OCI-LY7 (cell line): ENCODE results near the gene NKX6-2. TPM values are rescaled to one million over a fixed set of nuclear protein-coding genes. Genes with fewer than 3 reads are reported as not detected.

Experiments used
- BruUV-seq: library from RNA; stranded (reverse); fragments of 400-500 nt; replicated peaks from 2 replicates; lab custom pipeline; 2021; lab: Mats Ljungman, UMichigan
- CTCF ChIA-PET: fragments of 300-600 bp; sonication (Branson Sonifier 250); formaldehyde crosslinking; loops from one replicate; lab custom pipeline; 2022; ENCODE audit warnings: antibody characterized with exemption; ENCODE audit not compliant: unreplicated experiment; lab: Charles Lee
- POLR2A ChIA-PET: fragments of 300-600 bp; sonication (Branson Sonifier 250); formaldehyde crosslinking; loops from one replicate; lab custom pipeline; 2022; ENCODE audit warnings: antibody characterized with exemption; lab: Charles Lee
- DNase-seq: peaks from one replicate; pipeline ENCODE4 v3.0.0-alpha.2; 2015; ENCODE audit warnings: low spot score
- H2AFZ ChIP-seq: fragments of 200-600 bp; sonication (generic), shearing (Covaris generic); 2 replicates; pipeline ENCODE4 v1.6.1; 2014; ENCODE audit warnings: mild to moderate bottlenecking, antibody characterized with exemption, low read length, moderate library complexity
- H3K27ac ChIP-seq: fragments of 200-600 bp; sonication (generic); 2 replicates; pipeline ENCODE4 v1.5.1; 2014; ENCODE audit warnings: mixed run types, low read depth, mild to moderate bottlenecking, moderate library complexity, low read length, inconsistent platforms; ENCODE audit not compliant: poor library complexity, severe bottlenecking
- H3K36me3 ChIP-seq: fragments of 200-600 bp; sonication (generic); 2 replicates; pipeline ENCODE4 v1.6.1; 2014; ENCODE audit warnings: mild to moderate bottlenecking, antibody characterized with exemption, low read length, moderate library complexity, mixed read lengths; ENCODE audit not compliant: insufficient read depth
- H3K4me1 ChIP-seq: fragments of 200-600 bp; sonication (generic); 2 replicates; pipeline ENCODE4 v1.5.1; 2014; ENCODE audit warnings: mild to moderate bottlenecking, low read length; ENCODE audit not compliant: insufficient read depth, poor library complexity, severe bottlenecking
- H3K4me2 ChIP-seq: fragments of 200-600 bp; sonication (generic); 2 replicates; pipeline ENCODE4 v1.6.1; 2014; ENCODE audit warnings: mild to moderate bottlenecking, low read length
- H3K4me3 ChIP-seq: fragments of 200-600 bp; sonication (generic); 2 replicates; pipeline ENCODE4 v1.5.1; 2014; ENCODE audit warnings: mild to moderate bottlenecking, low read depth, low read length; ENCODE audit not compliant: poor library complexity, severe bottlenecking
- H3K79me2 ChIP-seq: fragments of 200-600 bp; sonication (generic); 2 replicates; pipeline ENCODE4 v1.6.1; 2016; ENCODE audit warnings: low read depth, mild to moderate bottlenecking, low read length, moderate library complexity, mixed read lengths; ENCODE audit not compliant: insufficient read depth
- H3K9me2 ChIP-seq: fragments of 200-600 bp; sonication (generic); 2 replicates; pipeline ENCODE4 v1.6.1; 2016; ENCODE audit warnings: mild to moderate bottlenecking, low read length, mixed read lengths; ENCODE audit not compliant: insufficient read depth
- H3K9me3 ChIP-seq: fragments of 200-600 bp; sonication (generic); 2 replicates; pipeline ENCODE4 v1.6.1; 2014; ENCODE audit warnings: mild to moderate bottlenecking, mixed run types, low read length, mixed read lengths
- H4K20me1 ChIP-seq: fragments of 200-600 bp; sonication (generic); 2 replicates; pipeline ENCODE4 v1.6.1; 2014; ENCODE audit warnings: mild to moderate bottlenecking, antibody characterized with exemption, low read length, moderate library complexity, mixed read lengths; ENCODE audit not compliant: insufficient read depth
- EZH2phosphoT487 ChIP-seq: fragments of 200-600 bp; sonication (generic); IDR thresholded peaks from 2 replicates; pipeline ENCODE4 v1.6.1; 2018; ENCODE audit warnings: low read depth, borderline replicate concordance, mild to moderate bottlenecking, mixed run types, antibody characterized with exemption, low read length, moderate library complexity, mixed read lengths
- intact Hi-C: fragments of 100-400 bp; cut with micrococcal nuclease; formaldehyde crosslinking; loops from one replicate; pipeline ENCODE4 v1.10.0; 2022; ENCODE audit not compliant: unreplicated experiment
- total RNA-seq, 2 experiments: library from RNA; depleted of rRNA in 1 of 2; stranded (reverse); fragments of >200 nt in 1 of 2; shearing (Covaris generic) in 1 of 2; gene quantifications; 2 replicates each; pipeline ENCODE4 v1.2.3, GENCODE V29; 2014 to 2022
- TF ChIP-seq, protein P1 (sequence below): fragments of 200-600 bp; sonication (generic); conservative IDR thresholded peaks from 2 replicates; pipeline ENCODE4 v1.5.1; 2014; ENCODE audit warnings: mild to moderate bottlenecking, antibody characterized with exemption, low read length, moderate library complexity, mixed read lengths

NKX6-2 gene
- total RNA-seq, 2 experiments from 2014 or later, result not detected

DNA sequence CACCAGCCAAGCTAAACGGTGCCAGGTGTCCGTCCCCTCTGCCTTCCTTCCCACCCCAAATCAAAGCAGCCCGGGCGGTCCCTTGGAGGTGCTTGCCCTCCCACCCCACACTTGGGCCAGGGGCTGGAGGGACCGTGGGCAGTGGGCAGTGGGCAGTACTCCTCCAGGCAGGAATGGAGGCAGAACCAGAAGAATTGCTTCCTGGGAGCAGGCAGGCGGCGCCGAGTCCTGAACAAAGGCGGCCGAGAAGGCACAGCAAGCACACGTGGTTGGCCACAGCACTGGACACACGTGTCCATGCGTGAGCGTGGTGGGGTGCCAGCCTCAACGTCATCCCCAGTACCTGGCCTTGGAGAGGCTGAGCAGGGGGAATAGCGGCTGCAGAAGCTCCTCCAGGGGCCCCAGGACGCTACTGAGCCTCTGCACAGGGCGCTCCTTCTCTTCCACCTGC is 48.4 kb upstream of the NKX6-2 start:
- H3K4me3 ChIP-seq, result no peak overlapping the region
- intact Hi-C loops, result no loop called here
- BruUV-seq, result no TSS peak
- no peaks in the 10 kb centered on the region for H3K79me2 ChIP-seq
- H3K9me2 ChIP-seq, result no peaks in the 10 kb centered on the region
- H2AFZ ChIP-seq, result no peak overlapping the region
- CTCF ChIA-PET, result no interaction called here
- no peaks in the 10 kb centered on the region for H3K36me3 ChIP-seq
- H4K20me1 ChIP-seq, result no peaks in the 10 kb centered on the region
- POLR2A ChIA-PET, result no interaction called here
- TF ChIP-seq EZH2phosphoT487, result no peak
- TF ChIP-seq, protein P1, sequence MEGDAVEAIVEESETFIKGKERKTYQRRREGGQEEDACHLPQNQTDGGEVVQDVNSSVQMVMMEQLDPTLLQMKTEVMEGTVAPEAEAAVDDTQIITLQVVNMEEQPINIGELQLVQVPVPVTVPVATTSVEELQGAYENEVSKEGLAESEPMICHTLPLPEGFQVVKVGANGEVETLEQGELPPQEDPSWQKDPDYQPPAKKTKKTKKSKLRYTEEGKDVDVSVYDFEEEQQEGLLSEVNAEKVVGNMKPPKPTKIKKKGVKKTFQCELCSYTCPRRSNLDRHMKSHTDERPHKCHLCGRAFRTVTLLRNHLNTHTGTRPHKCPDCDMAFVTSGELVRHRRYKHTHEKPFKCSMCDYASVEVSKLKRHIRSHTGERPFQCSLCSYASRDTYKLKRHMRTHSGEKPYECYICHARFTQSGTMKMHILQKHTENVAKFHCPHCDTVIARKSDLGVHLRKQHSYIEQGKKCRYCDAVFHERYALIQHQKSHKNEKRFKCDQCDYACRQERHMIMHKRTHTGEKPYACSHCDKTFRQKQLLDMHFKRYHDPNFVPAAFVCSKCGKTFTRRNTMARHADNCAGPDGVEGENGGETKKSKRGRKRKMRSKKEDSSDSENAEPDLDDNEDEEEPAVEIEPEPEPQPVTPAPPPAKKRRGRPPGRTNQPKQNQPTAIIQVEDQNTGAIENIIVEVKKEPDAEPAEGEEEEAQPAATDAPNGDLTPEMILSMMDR, result no peak
- H3K27ac ChIP-seq, result no peak overlapping the region
- no peaks in the 10 kb centered on the region for H3K4me1 ChIP-seq
- no peak overlapping the region for H3K4me2 ChIP-seq
- no peaks in the 10 kb centered on the region for H3K9me3 ChIP-seq
- DNase-seq, result no peak

DNA sequence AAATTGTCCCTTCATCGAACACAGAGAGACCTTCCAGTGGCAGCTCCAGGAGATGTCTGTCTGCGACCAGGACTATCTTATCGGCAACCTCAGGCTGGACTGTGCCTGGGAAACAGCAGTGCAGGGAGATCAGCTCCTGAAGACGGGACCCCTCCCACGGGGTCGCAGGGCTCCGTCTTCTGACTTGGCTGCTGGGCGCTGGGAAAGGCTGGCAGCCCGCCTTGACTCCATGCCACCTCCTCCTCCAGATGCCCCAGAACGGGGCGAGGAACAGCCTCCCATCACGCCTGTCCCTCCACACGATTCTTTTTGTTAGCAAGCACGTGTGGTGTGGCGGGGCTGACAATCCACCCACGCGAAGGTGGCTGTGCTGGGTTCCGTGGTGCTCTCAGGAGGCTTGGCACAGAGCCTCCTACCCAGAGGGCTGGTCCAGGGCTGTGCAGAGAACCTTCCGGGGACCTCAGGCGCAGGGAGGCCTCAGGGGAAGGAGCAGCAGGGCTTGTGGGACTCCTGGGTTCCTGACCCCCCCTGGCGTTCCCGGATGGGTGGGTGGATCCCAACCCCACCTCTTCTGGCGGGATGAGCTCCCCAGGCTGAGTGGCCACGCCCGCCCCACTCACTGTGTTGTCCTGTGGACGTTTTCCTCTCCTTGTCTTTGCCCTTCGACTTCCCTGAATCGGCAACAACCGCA is 47.6 kb upstream of the NKX6-2 start:
- Histone ChIP-seq H3K4me1 (no peaks in the 10 kb centered on the region), H3K9me3 (no peaks in the 10 kb centered on the region), H2AFZ (no peak overlapping the region), H3K27ac (no peak overlapping the region), H3K4me2 (no peak overlapping the region), H3K36me3 (no peaks in the 10 kb centered on the region), H4K20me1 (no peaks in the 10 kb centered on the region), H3K4me3 (no peak overlapping the region), H3K79me2 (no peaks in the 10 kb centered on the region), H3K9me2 (no peaks in the 10 kb centered on the region)
- CTCF ChIA-PET, result no interaction called here
- BruUV-seq, result no TSS peak
- intact Hi-C loops, result no loop called here
- TF ChIP-seq, protein P1, result no peak
- no peak for TF ChIP-seq EZH2phosphoT487
- DNase-seq, result no peak
- POLR2A ChIA-PET, result no interaction called here

DNA sequence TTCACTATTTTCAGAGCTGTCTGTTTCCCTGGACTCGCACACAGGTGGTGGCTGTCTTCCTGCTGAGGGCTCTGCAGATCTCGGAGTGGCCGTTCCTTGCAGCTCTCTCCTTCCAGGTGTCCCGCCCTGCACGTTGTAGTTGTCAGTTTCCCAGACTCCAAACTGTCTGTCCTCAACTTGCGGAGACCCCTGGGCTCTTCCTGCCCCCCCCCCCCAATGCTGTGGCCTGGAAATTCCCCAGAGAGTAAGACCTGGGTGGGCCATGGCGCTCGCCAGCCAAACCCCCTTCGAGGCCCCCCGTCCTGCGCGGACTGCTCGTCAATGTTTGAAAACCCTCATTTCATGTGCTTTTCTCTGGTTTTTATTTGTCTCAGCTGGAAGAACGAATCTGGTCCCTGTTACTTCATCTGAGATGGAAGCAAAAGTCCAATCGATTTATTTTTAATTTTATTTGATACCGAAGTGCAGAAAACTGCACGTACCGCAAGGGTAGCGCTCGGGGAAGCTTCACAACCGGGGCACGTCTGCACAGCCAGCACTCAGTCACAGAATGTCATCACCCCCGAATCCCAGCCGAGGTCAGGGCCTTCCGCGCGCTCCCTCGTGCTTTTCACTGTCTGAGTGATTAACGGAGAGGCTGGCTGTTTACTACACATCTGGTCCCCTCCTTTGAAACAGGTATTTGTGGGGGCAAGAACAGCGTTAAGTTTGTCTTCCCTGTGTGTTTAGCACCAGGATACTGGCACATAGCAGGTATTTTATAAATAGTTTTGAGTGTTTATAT is 46.4 kb upstream of the NKX6-2 start:
- Histone ChIP-seq H3K36me3 (no peaks in the 10 kb centered on the region), H3K27ac (no peak overlapping the region), H3K79me2 (no peaks in the 10 kb centered on the region), H3K9me3 (no peaks in the 10 kb centered on the region), H3K4me2 (no peak overlapping the region), H3K4me3 (no peak overlapping the region), H4K20me1 (no peaks in the 10 kb centered on the region), H3K9me2 (no peaks in the 10 kb centered on the region), H2AFZ (no peak overlapping the region), H3K4me1 (no peaks in the 10 kb centered on the region)
- ChIA-PET POLR2A (no interaction called here), CTCF (no interaction called here)
- TF ChIP-seq, protein P1, result no peak
- no peak for TF ChIP-seq EZH2phosphoT487
- DNase-seq, result no peak
- intact Hi-C loops, result no loop called here
- no TSS peak for BruUV-seq
